Smooth muscle cell (in vitro differentiated cells): ENCODE measurements around the gene PRPF4. TPM values are rescaled to one million over a fixed set of nuclear protein-coding genes. Genes with fewer than 3 reads are reported as not detected.

Experiments
- DNase-seq: peaks from one replicate; lab custom pipeline; 2025; ENCODE audit not compliant: unreplicated experiment; lab: John Stamatoyannopoulos, UW
- H2AFZ ChIP-seq: fragments of 200-600 bp; sonication (generic); 2 replicates; pipeline ENCODE4 v1.6.0; 2016; ENCODE audit warnings: antibody characterized with exemption, low read depth, mild to moderate bottlenecking
- H3F3A ChIP-seq: fragments of 200-600 bp; sonication (generic); 2 replicates; pipeline ENCODE4 v1.6.0; 2017; ENCODE audit warnings: antibody characterized with exemption, low read depth
- H3K27ac ChIP-seq: fragments of 200-600 bp; sonication (generic); 2 replicates; pipeline ENCODE4 v1.5.1; 2016; ENCODE audit warnings: low read depth, mild to moderate bottlenecking
- H3K27me3 ChIP-seq: fragments of 200-600 bp; sonication (generic); 2 replicates; pipeline ENCODE4 v1.6.1; 2016; ENCODE audit warnings: low read depth, mild to moderate bottlenecking
- H3K36me3 ChIP-seq: fragments of 200-600 bp; sonication (generic); 2 replicates; pipeline ENCODE4 v1.5.1; 2016; ENCODE audit warnings: low read depth
- H3K4me1 ChIP-seq: fragments of 200-600 bp; sonication (generic); 2 replicates; pipeline ENCODE4 v1.5.1; 2016; ENCODE audit warnings: low read depth
- H3K4me2 ChIP-seq: fragments of 200-600 bp; sonication (generic); 2 replicates; pipeline ENCODE4 v1.6.0; 2016; ENCODE audit warnings: mild to moderate bottlenecking
- H3K4me3 ChIP-seq: fragments of 200-600 bp; sonication (generic); 2 replicates; pipeline ENCODE4 v1.5.1; 2016; ENCODE audit warnings: mild to moderate bottlenecking
- H3K79me2 ChIP-seq: fragments of 200-600 bp; sonication (generic); 2 replicates; pipeline ENCODE4 v1.6.0; 2016; ENCODE audit warnings: low read depth, mild to moderate bottlenecking
- H3K9ac ChIP-seq: fragments of 200-600 bp; sonication (generic); 2 replicates; pipeline ENCODE4 v1.6.0; 2016; ENCODE audit warnings: low read depth
- H3K9me3 ChIP-seq: fragments of 200-600 bp; sonication (generic); replicated peaks from 2 replicates; pipeline ENCODE4 v1.5.1; 2016; ENCODE audit warnings: low read depth
- H4K20me1 ChIP-seq: fragments of 200-600 bp; sonication (generic); 2 replicates; pipeline ENCODE4 v1.6.0; 2016; ENCODE audit warnings: low read depth
- CTCF ChIP-seq: fragments of 200-600 bp; sonication (generic); IDR thresholded peaks from 2 replicates; pipeline ENCODE4 v1.5.1; 2017; ENCODE audit warnings: borderline replicate concordance, mild to moderate bottlenecking, antibody characterized with exemption; ENCODE audit not compliant: insufficient read depth, poor library complexity, severe bottlenecking
- WGBS: methylation state at CpG from one replicate; pipeline ENCODE4 v1.1.7; 2016; ENCODE audit warnings: low lambda C conversion rate; 5-methylcytosine and 5-hydroxymethylcytosine counted together
- polyA plus RNA-seq: library from polyadenylated mRNA; unstranded; fragments of >200 nt; fragmentation: Nextera tagmentation; extraction: Ambion mirVana; gene quantifications from 2 replicates; pipeline ENCODE4 v1.2.1, GENCODE V29; 2016
- total RNA-seq: library from RNA; depleted of rRNA; stranded (reverse); fragments of >200 nt; gene quantifications from 2 replicates; pipeline ENCODE4 v1.2.3, GENCODE V29; 2014

PRPF4 gene
- total and polyA plus RNA-seq, 2 experiments from 2014 or later, result 18.5 to 22.2 TPM

GRCh38 chr9:113299800-113300292, 24.4 kb downstream of the PRPF4 start:
- no peak overlapping the region for H3K9ac ChIP-seq
- H3K4me2 ChIP-seq, result no peak overlapping the region
- no peak for DNase-seq
- no peak overlapping the region for H3K4me3 ChIP-seq
- H3K79me2 ChIP-seq, result no peaks in the 10 kb centered on the region
- H3K4me1 ChIP-seq, result no peaks in the 10 kb centered on the region
- H3K36me3 ChIP-seq, result no peaks in the 10 kb centered on the region
- TF ChIP-seq CTCF, result no peak
- H2AFZ ChIP-seq, result no peak overlapping the region
- no peaks in the 10 kb centered on the region for H3F3A ChIP-seq
- no peak overlapping the region for H3K27ac ChIP-seq
- no peaks in the 10 kb centered on the region for H3K9me3 ChIP-seq
- no peaks in the 10 kb centered on the region for H4K20me1 ChIP-seq
- no peaks in the 10 kb centered on the region for H3K27me3 ChIP-seq
- WGBS, result 66% methylated on average over 8 of the region's 8 CpGs

GRCh38 chr9:113301548-113301947, 26.1 kb downstream of the PRPF4 start:
- no peak overlapping the region for H3K9ac ChIP-seq
- TF ChIP-seq CTCF, result no peak

GRCh38 chr9:113302792-113303418, 27.4 kb downstream of the PRPF4 start, which contains the start of gene RNF183:
RNF183 (minus strand) TSS chr9:113303376; CDS start chr9:113298184, 5,192 bp downstream.
- Histone ChIP-seq H3K4me2 (no peak within 1 kb of the TSS), H3K4me1 (no peaks in the 10 kb centered on the region), H3F3A (no peaks in the 10 kb centered on the region), H3K9ac (no peak within 1 kb of the TSS), H3K79me2 (no peaks in the 10 kb centered on the region), H3K36me3 (no peaks in the 10 kb centered on the region), H3K27me3 (no peaks in the 10 kb centered on the region), H3K27ac (no peak within 1 kb of the TSS), H3K4me3 (no peak within 1 kb of the TSS), H4K20me1 (no peaks in the 10 kb centered on the region), H2AFZ (no peak within 1 kb of the TSS), H3K9me3 (no peaks in the 10 kb centered on the region)
- no peak for TF ChIP-seq CTCF
- DNase-seq, result no peak
- WGBS, result 88% methylated on average over 25 of the region's 25 CpGs

More at GRCh38 chr9:113301548-113301947, 26.1 kb downstream of the PRPF4 start:
- Histone ChIP-seq H3K27me3 (no peaks in the 10 kb centered on the region), H3K4me1 (no peaks in the 10 kb centered on the region), H3K36me3 (no peaks in the 10 kb centered on the region), H3K4me3 (no peak overlapping the region), H3K9me3 (no peaks in the 10 kb centered on the region), H2AFZ (no peak overlapping the region), H3K27ac (no peak overlapping the region), H3F3A (no peaks in the 10 kb centered on the region), H3K79me2 (no peaks in the 10 kb centered on the region), H4K20me1 (no peaks in the 10 kb centered on the region), H3K4me2 (no peak overlapping the region)
- 83% methylated on average over 8 of the region's 8 CpGs for WGBS
- no peak for DNase-seq

GRCh38 chr9:113306566-113306965, 31.1 kb downstream of the PRPF4 start:
- H3K4me1 ChIP-seq, result no peaks in the 10 kb centered on the region
- H3K27me3 ChIP-seq, result no peaks in the 10 kb centered on the region
- no peak overlapping the region for H3K27ac ChIP-seq

More at GRCh38 chr9:113306566-113306965, 31.1 kb downstream of the PRPF4 start:
- H3K4me2 ChIP-seq, result no peak overlapping the region
- no peak overlapping the region for H2AFZ ChIP-seq
- DNase-seq, result no peak
- no peak for TF ChIP-seq CTCF
- 91% methylated on average over 1 of the region's 1 CpG for WGBS
- no peak overlapping the region for H3K9ac ChIP-seq
- H3K9me3 ChIP-seq, result no peaks in the 10 kb centered on the region
- H3K79me2 ChIP-seq, result no peaks in the 10 kb centered on the region
- no peak overlapping the region for H3K4me3 ChIP-seq
- H3F3A ChIP-seq, result no peaks in the 10 kb centered on the region
- no peaks in the 10 kb centered on the region for H3K36me3 ChIP-seq
- no peaks in the 10 kb centered on the region for H4K20me1 ChIP-seq
